Cortex of kidney (tissue), 1 donor: ENCODE data around the gene KRT13.

Source experiments
- DNase-seq: peaks from one replicate; lab custom pipeline; 2025; lab: John Stamatoyannopoulos, UW

KRT13 gene

GRCh38 chr17:41494524-41494923 lies 10.9 kb downstream of the KRT13 start:
- no peak for DNase-seq

GRCh38 chr17:41492771-41493170 lies 12.6 kb downstream of the KRT13 start:
- DNase-seq, result no peak

- DNase-seq, result no peak
Measured at GRCh38 chr17:41492351-41492750, 13.1 kb downstream of the KRT13 start.

- DNase-seq, result no peak
Measured at GRCh38 chr17:41491476-41491875, 13.9 kb downstream of the KRT13 start.

DNA sequence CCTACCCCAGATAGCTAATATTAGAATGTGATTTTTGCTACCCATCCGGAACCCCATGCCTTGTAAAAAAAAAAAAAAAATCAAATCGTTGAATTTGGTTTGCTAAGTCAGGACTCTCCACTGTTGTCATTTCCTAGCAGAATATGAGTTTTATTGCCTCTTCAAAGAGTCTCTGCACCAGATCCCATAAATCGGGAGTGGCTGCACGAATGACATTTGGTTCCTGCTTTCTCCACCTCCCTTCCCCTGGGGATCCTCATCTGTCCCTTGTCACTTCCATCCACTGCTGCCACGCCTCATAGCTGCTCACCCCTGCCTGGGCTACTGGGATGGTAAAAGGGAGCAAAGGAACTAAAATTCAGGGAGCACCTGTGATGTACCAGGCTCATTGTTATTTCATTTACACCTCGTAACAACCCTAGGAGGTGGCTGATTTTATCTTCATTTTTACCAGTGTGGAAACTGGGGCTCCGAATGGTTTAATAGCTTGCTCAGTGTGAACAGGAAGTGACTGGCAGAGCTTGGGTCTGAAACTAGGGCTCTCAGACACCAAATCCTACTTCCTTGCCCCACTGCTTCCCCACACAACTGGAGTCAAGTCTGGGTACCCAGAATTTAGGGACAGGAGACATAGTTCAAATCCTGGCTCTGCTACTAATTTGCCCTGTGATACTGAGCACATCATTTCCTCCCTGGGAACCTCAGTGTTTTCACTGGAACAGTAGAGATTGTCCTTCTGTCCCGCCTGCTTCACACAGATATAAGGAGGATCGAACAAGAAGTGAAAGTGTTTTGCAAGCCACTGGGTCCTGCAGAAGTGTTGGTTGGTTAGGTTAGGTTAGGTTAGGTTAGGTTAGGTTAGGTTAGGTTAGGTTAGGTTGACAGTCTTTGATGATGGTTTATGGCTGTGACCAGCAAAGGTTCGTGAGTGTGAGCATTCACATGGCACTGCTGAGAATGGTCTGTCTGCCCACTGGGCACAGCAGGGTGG lies 15.1 kb downstream of the KRT13 start:
- DNase-seq, result no peak

GRCh38 chr17:41489531-41489930 lies 15.9 kb downstream of the KRT13 start, which contains the start of gene KRT36:
Gene KRT36 (minus strand): TSS chr17:41489910. CDS start chr17:41489864, 46 bp downstream.
- DNase-seq, result no peak

- DNase-seq, result no peak
Measured at GRCh38 chr17:41486809-41487530, 18.4 kb downstream of the KRT13 start.

- DNase-seq, result no peak
Measured at GRCh38 chr17:41486316-41486715, 19.1 kb downstream of the KRT13 start.

- DNase-seq, result no peak
Measured at GRCh38 chr17:41484920-41485904, 20.2 kb downstream of the KRT13 start.

GRCh38 chr17:41483991-41484826 lies 21.2 kb downstream of the KRT13 start:
- no peak for DNase-seq

DNA sequence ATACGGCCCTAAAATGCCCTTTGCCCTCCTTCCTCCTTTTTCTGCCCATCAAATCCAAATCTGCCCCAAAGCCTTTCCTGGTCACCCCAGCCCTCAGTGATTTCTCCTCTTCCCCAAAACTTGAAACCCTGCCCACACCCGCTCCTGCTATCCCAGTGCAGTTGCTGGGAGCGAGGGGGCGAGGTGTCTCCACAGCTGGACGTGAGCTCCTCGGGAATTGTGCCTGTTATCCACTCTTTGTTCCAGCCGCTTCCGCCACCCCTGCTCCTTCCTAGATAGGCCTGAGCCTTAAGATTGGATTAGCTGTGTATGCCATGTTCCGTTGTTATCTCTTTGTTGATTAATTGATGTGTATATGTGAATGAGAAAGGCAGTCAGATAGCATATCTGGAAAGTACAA lies 21.9 kb downstream of the KRT13 start:
- no peak for DNase-seq

DNA sequence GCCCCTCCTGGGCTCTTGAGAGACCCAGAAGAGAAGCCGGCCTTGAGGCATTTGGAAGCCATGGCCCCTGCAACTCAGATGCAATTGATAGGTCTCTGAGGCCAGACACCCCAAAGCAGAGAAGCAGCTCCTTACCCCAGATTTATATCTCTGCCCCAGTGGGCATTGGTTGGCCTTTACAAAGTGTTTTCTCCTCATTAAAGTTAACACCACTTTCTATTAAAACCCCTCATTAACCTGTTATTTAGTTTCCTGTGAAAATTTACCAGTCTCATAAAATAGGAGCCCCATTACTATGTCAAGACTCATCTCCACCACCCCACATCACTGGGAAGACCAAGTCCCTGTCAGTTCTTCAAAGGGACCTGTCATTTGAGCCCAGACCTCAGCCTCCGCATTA lies 24.4 kb downstream of the KRT13 start, which contains the start of gene KRT35:
KRT35 (minus strand) TSS at position 116 of the 400 bp plus-strand sequence; CDS start at position 62, 54 bp downstream.
- no peak for DNase-seq

- DNase-seq, result no peak
Measured at GRCh38 chr17:41480581-41480980, 24.8 kb downstream of the KRT13 start.

DNA sequence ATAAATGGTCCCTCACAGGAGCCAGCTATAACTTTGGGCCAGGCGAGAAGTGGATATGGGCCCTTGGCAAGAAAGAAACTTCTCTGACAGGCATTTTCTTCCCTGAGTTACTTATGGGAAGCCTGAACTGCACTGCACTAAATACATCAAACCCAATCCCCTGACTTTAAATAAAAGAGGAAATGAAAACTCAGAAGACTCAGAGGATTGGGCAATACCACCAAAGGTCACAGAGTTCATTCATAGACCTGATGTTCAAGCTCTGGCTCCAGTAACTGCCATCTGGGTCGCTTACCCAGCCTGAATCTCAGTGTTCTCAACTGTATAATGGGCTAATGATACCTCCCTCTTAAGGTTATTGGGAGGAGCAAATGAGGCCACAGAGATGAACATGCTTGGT lies 25.3 kb downstream of the KRT13 start:
- DNase-seq, result no peak

GRCh38 chr17:41478237-41478636 lies 27.2 kb downstream of the KRT13 start:
- no peak for DNase-seq

DNA sequence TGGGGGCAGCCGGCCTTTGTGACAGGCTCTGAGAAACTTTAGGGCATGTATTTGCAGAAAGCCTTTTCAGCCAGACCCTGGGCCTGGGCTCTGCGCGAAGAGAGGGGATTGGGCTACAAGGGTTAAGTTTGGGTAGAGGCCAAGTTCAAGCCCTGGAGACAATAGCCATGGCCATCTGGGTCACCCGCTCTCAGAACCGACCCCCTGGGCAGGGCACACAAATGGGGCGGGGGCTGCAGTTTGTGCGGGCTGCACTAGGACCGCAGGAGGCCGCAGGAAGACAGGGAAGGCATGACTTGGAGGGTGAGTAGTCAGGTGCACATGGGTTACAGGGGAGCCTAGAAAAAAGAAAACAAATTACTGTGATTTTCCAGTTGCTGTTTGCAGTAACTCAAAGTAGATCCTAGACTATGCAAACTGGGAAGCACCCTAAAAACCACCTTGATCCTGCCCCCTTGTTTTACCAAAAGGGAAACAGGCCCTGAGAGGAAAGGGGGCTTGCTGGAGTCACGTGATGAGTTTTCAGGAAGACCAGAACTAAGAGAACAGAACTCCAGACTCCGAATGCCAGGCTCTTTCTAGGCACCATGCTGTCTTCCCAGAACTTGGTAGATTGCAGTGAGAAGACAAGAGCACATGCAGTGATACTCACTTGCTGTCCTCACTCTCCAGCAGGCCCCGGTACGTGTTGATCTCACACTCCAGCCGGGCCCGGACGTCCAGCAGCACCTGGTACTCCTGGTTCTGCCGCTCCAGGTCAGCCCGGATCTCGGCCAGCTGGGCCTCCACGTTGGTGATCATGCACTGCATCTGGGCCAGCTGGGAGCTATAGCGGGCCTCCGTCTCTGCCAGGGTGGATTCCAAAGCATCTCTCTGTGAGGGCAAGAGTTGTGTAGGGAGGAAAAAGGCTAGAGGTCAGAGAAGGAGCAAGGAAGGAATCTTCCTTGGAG lies 28.3 kb downstream of the KRT13 start:
- DNase-seq, result no peak

DNA sequence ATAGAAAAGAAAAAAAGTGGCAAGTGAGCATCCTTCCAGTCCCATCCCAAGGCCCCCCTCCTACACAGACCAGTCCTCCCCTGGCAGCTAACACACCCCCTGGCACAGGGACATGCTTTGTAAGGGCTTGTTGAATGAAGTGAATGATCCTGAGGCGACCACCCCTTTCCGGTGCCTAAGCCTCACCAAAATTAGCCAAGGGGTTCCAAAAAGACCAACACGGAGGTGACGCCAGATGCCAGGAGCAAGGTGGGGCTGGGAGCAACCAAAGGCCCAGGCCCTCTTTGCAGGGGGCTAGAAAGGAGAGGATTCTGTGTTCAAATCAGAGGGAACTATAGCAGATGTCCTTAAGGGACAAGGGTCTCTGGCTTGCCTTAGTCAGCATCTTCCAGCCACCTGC lies 30.0 kb downstream of the KRT13 start:
- DNase-seq, result no peak

DNA sequence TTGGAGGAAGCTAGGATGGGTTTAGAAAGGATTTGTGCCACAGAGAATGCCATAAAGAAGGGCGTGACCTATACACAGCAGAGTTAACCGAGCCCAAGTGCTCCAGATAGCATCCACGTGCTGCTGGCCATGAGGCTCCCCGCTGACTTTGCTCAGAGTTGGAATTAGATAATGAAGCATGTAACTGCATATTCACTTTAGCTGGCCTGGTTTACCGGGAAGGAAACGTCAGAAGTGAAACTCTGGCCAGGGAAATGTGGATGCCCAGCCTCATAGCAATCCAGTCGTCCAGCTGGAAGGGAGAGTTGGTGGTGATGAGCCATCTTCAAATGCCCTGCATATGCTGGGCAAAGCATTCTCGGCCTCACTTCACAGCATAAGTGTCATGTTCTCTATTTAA lies 30.5 kb downstream of the KRT13 start:
- DNase-seq, result no peak

- no peak for DNase-seq
Measured at GRCh38 chr17:41468346-41468745, 37.1 kb downstream of the KRT13 start.

DNA sequence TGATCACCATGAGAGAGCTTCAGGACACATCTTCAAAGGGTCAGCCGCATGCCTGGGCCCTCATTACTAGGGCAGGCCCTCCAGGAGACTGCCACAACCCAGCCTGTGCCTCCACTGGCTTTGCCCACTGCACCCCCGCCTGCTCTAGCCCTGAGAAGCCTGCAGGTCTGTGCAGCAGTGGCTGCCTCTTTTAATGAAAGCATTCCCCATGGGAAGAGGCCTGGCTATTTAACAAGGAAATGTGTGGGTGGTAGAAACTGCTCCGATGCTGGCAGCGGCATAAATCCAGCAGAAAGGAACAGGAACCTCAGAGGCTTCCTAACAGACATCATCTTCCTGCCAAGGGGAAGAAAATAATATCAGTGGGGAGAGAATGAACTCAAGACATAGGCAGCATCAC lies 37.9 kb downstream of the KRT13 start:
- no peak for DNase-seq
